HCT116 (cell line): ENCODE results near the gene KCNAB2. TPM values are rescaled to one million over a fixed set of nuclear protein-coding genes. Genes with fewer than 3 reads are reported as not detected.

Experiments used
- ATAC-seq: fragments of 200-7000 bp; cut with Tn5 transposase; 2 replicates; pipeline ENCODE4 v1.9.1; 2020; ENCODE audit warnings: mild to moderate bottlenecking, moderate library complexity
- BruUV-seq: library from RNA; stranded (reverse); fragments of 400-500 nt; replicated peaks from 2 replicates; lab custom pipeline; 2021; lab: Mats Ljungman, UMichigan
- CTCF ChIA-PET: fragments of 300-600 bp; sonication (Branson Sonifier 250); formaldehyde crosslinking; loops from one replicate; lab custom pipeline; 2021; ENCODE audit warnings: antibody characterized with exemption; lab: Charles Lee
- POLR2A ChIA-PET: fragments of 300-600, 350-600 bp; sonication (Branson Sonifier 250); formaldehyde crosslinking; loops from one replicate; lab custom pipeline; 2021; ENCODE audit warnings: antibody characterized with exemption; lab: Charles Lee
- RAD21 ChIA-PET, 2 experiments: fragments of 300-600 bp; sonication (Branson Sonifier 250); formaldehyde crosslinking; loops; one replicate each; lab custom pipeline; 2023; ENCODE audit warnings: low total read pairs in 2 of 2; ENCODE audit not compliant: uncharacterized antibody in 2 of 2, unreplicated experiment in 2 of 2, low non-redundant PET in 1 of 2; lab: Charles Lee
- DNase-seq: peaks from one replicate; pipeline ENCODE4 v3.0.0-alpha.2; 2010; ENCODE audit warnings: low read depth, low spot score
- H2AFZ ChIP-seq: fragments of 200-600 bp; shearing (Covaris generic), sonication (generic); 2 replicates; pipeline ENCODE4 v1.6.1; 2017; ENCODE audit warnings: low read depth, mixed run types, mixed read lengths, antibody characterized with exemption, low read length; ENCODE audit not compliant: poor library complexity, severe bottlenecking
- H3K27ac ChIP-seq: 2 replicates; pipeline ENCODE4 v1.5.1; 2012; ENCODE audit warnings: low read depth, low read length
- H3K27me3 ChIP-seq: fragments of 200-600 bp; sonication (generic); 2 replicates; pipeline ENCODE4 v1.6.1; 2016; ENCODE audit warnings: mixed run types, low read length, mixed read lengths; ENCODE audit not compliant: insufficient read depth
- H3K36me3 ChIP-seq, 2 experiments: fragments of 200-500 bp in 1 of 2; fragments of 200-600 bp in 1 of 2; sonication (Bioruptor generic) in 1 of 2; sonication (generic) in 1 of 2; 2 replicates each; pipeline versions ENCODE4 v1.5.1 to v1.6.1; 2014 to 2016; ENCODE audit warnings: low read length in 2 of 2, inconsistent platforms in 1 of 2, mixed read lengths in 1 of 2, mixed run types in 1 of 2; ENCODE audit not compliant: insufficient read depth in 2 of 2, control insufficient read depth in 1 of 2
- H3K4me1 ChIP-seq, 2 experiments: fragments of 200-600 bp in 1 of 2; sonication (generic) in 1 of 2; 2 replicates each; pipeline versions ENCODE4 v1.5.1 to v1.6.1; 2012 to 2017; ENCODE audit warnings: low read length in 2 of 2, inconsistent platforms in 1 of 2, mild to moderate bottlenecking in 1 of 2, mixed read lengths in 1 of 2, mixed run types in 1 of 2, moderate library complexity in 1 of 2; ENCODE audit not compliant: insufficient read depth in 2 of 2, control insufficient read depth in 1 of 2
- H3K4me2 ChIP-seq: fragments of 200-600 bp; sonication (generic); 2 replicates; pipeline ENCODE4 v1.6.1; 2017; ENCODE audit warnings: mixed run types, low read length, mixed read lengths
- H3K4me3 ChIP-seq, 2 experiments: fragments of 200-600 bp in 1 of 2; sonication (generic) in 1 of 2; replicated peaks in 1 of 2; 2 replicates each; pipeline ENCODE4 v1.5.1; 2011 to 2016; ENCODE audit warnings: low read length in 2 of 2, control low read depth in 1 of 2, low read depth in 1 of 2, mild to moderate bottlenecking in 1 of 2, mixed read lengths in 1 of 2, mixed run types in 1 of 2
- H3K79me2 ChIP-seq: fragments of 200-600 bp; sonication (generic); 2 replicates; pipeline ENCODE4 v1.6.1; 2017; ENCODE audit warnings: mild to moderate bottlenecking, mixed run types, low read length, moderate library complexity, mixed read lengths; ENCODE audit not compliant: insufficient read depth
- H3K9ac ChIP-seq: fragments of 200-600 bp; sonication (generic); 2 replicates; pipeline ENCODE4 v1.6.1; 2016; ENCODE audit warnings: low read length, mixed read lengths
- H3K9me2 ChIP-seq: fragments of 200-600 bp; sonication (generic), shearing (Covaris generic); 2 replicates; pipeline ENCODE4 v1.6.1; 2017; ENCODE audit warnings: mixed run types, mild to moderate bottlenecking, moderate library complexity; ENCODE audit not compliant: insufficient read depth
- H3K9me3 ChIP-seq, 2 experiments: fragments of 200-500 bp in 1 of 2; fragments of 200-600 bp in 1 of 2; sonication (Bioruptor generic) in 1 of 2; sonication (generic) in 1 of 2; 2 replicates each; pipeline ENCODE4 v1.6.1; 2014 to 2017; ENCODE audit warnings: low read length in 2 of 2, mixed read lengths in 2 of 2, inconsistent platforms in 1 of 2, low read depth in 1 of 2, mild to moderate bottlenecking in 1 of 2, mixed run types in 1 of 2, moderate library complexity in 1 of 2; ENCODE audit not compliant: control insufficient read depth in 1 of 2, insufficient read depth in 1 of 2
- H4K20me1 ChIP-seq: fragments of 200-600 bp; sonication (generic), shearing (Covaris generic); 2 replicates; pipeline ENCODE4 v1.6.1; 2017; ENCODE audit warnings: mixed run types, mild to moderate bottlenecking, moderate library complexity; ENCODE audit not compliant: insufficient read depth
- ATF3 ChIP-seq: IDR thresholded peaks from 2 replicates; pipeline ENCODE4 v1.6.1; 2012
- EZH2 ChIP-seq: fragments of 200-600 bp; sonication (generic); IDR thresholded peaks from 2 replicates; pipeline ENCODE4 v1.6.1; 2017; ENCODE audit warnings: antibody characterized with exemption, mixed run types
- SIN3A ChIP-seq: IDR thresholded peaks from 2 replicates; pipeline ENCODE4 v1.6.1; 2012; ENCODE audit warnings: low read depth
- intact Hi-C: fragments of 100-400 bp; cut with micrococcal nuclease; formaldehyde crosslinking; loops from 2 replicates; pipeline ENCODE4 v1.10.0; 2022
- total RNA-seq: library from RNA; stranded (reverse); gene quantifications from one replicate; pipeline ENCODE4 v1.2.1, GENCODE V29; 2021; ENCODE audit not compliant: unreplicated experiment
- TF ChIP-seq, protein P1 (sequence below): IDR thresholded peaks from 2 replicates; pipeline ENCODE4 v1.6.1; 2012; ENCODE audit warnings: low read depth

Gene KCNAB2
- total RNA-seq, 1 experiment from 2014 or later, result 18.1 TPM

DNA sequence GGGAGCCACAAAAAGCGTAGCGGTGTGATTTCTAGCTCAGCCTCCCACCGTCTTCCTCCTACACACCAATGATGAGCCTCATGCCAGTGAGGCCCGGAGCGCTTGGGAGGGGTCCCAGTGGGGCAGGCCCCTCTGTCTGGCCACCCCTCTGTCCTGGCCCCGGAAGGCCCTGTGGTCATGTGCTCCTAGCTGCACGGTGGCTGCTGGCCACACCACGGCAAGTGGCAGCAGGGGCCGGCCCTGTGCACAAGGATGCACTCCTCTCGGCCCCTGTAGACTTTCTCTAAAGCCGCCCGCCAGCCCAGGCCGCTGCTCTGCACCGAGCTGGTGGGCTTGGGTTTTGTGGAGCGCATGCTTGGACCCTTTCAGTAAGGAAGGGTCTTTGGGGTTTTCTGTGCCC, 53.6 kb downstream of the KCNAB2 start:
- ChIA-PET POLR2A (no interaction called here), RAD21 (no interaction called here), CTCF (no interaction called here)
- Histone ChIP-seq H3K9ac (no peak overlapping the region), H3K4me3 (no peak overlapping the region), H3K9me2 (no peaks in the 10 kb centered on the region), H3K4me1 (no peaks in the 10 kb centered on the region; a peak in 2 of 4 replicates), H3K27ac (no peak overlapping the region), H3K4me2 (no peak overlapping the region), H3K36me3 (no peaks in the 10 kb centered on the region), H3K9me3 (no peaks in the 10 kb centered on the region), H4K20me1 (no peaks in the 10 kb centered on the region), H3K79me2 (no peaks in the 10 kb centered on the region), H3K27me3 (no peaks in the 10 kb centered on the region), H2AFZ (no peak overlapping the region)
- DNase-seq (no peak), ATAC-seq (no peak)
- BruUV-seq, result no TSS peak
- intact Hi-C loops, result loop anchor here (1.0 kb wide), 1 partner anchor 46 kb away; no protein-coding TSS in a partner anchor
- TF ChIP-seq, protein P1, sequence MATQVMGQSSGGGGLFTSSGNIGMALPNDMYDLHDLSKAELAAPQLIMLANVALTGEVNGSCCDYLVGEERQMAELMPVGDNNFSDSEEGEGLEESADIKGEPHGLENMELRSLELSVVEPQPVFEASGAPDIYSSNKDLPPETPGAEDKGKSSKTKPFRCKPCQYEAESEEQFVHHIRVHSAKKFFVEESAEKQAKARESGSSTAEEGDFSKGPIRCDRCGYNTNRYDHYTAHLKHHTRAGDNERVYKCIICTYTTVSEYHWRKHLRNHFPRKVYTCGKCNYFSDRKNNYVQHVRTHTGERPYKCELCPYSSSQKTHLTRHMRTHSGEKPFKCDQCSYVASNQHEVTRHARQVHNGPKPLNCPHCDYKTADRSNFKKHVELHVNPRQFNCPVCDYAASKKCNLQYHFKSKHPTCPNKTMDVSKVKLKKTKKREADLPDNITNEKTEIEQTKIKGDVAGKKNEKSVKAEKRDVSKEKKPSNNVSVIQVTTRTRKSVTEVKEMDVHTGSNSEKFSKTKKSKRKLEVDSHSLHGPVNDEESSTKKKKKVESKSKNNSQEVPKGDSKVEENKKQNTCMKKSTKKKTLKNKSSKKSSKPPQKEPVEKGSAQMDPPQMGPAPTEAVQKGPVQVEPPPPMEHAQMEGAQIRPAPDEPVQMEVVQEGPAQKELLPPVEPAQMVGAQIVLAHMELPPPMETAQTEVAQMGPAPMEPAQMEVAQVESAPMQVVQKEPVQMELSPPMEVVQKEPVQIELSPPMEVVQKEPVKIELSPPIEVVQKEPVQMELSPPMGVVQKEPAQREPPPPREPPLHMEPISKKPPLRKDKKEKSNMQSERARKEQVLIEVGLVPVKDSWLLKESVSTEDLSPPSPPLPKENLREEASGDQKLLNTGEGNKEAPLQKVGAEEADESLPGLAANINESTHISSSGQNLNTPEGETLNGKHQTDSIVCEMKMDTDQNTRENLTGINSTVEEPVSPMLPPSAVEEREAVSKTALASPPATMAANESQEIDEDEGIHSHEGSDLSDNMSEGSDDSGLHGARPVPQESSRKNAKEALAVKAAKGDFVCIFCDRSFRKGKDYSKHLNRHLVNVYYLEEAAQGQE, result no peak
- TF ChIP-seq ATF3 (no peak), SIN3A (no peak), EZH2 (no peak)
